A673 (cell line): ENCODE measurements around the gene SMIM35.

Source experiments
- CTCF ChIP-seq: fragments of 300-800, 200-600 bp; sonication (generic); conservative IDR thresholded peaks from 2 replicates; pipeline ENCODE4 v1.5.1; 2017; ENCODE audit warnings: low read depth, mild to moderate bottlenecking, antibody characterized with exemption, low read length, moderate library complexity, mixed read lengths
- EZH2 ChIP-seq: fragments of 200-600 bp; sonication (generic); IDR thresholded peaks from 2 replicates; pipeline ENCODE4 v1.6.1; 2017; ENCODE audit warnings: borderline replicate concordance, low read depth, mild to moderate bottlenecking, mixed read lengths, antibody characterized with exemption, low read length; ENCODE audit not compliant: poor library complexity, severe bottlenecking

- TF ChIP-seq EZH2 (no peak), CTCF (no peak)
Measured at GRCh38 chr11:118135796-118136165, 49.0 kb upstream of the SMIM35 start.
